ENCODE data around the gene COL20A1.
"Not testable (repeated sequence)": the region's sequence is repeated elsewhere in the genome, so short reads cannot be mapped to it uniquely, and the experiment has no call there.

The COL20A1 gene

DNA sequence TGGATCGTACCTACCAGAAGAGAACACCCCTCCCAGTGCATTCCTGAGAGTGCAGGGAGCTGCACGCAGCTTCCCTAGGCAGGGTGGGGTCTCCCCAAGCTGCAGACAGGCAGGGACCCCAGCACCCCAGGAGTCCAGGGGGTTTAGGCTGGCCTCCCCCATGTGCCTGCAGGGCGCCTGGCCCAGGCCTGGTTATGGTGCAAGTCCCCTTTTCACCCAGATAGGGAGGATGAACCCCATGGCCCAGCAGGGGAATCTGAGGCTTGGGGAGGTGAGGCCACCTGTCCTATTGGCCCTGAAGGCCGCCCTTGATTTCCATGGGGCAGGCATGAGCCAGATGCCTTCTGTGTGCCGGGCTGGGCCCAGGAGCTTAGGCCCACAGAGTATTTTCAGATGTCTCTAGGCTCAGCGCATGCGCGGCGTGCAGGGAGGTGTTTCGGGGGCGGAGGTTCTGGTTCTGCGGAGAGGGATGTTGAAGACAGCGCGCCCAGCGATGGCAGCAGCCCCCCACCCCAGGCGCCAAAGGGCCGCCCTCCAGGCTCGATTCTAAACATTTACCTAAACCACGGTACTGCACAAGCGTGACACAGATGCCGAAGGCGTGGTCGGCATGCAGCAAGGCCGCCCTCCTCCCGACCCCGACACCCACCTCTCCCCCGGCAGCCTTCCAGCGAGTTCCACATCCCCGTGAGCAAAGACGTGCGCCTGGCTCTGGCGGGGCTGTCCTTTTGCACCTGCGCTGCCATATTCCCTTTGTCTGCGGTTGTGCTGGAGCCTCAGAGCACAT is 29.4 kb downstream of the COL20A1 start:
- no peak for DNase-seq

DNA sequence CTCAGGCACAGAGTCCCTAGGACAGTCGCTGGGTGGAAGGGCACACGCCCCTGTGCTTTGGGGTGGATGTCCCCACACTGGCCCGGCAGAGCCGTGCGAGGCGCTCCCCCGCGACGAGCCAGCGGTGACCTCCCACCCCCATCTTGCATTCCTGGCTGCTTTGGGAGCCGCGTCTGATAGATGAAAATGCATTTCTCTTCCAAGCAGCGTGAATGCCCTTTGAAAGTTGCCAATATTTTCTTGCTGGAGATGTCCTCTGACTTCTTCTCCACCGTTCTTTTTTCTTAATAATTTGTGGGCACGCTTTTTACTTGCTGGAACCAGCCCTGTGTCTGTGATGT is 29.9 kb downstream of the COL20A1 start:
- no peak for DNase-seq

DNA sequence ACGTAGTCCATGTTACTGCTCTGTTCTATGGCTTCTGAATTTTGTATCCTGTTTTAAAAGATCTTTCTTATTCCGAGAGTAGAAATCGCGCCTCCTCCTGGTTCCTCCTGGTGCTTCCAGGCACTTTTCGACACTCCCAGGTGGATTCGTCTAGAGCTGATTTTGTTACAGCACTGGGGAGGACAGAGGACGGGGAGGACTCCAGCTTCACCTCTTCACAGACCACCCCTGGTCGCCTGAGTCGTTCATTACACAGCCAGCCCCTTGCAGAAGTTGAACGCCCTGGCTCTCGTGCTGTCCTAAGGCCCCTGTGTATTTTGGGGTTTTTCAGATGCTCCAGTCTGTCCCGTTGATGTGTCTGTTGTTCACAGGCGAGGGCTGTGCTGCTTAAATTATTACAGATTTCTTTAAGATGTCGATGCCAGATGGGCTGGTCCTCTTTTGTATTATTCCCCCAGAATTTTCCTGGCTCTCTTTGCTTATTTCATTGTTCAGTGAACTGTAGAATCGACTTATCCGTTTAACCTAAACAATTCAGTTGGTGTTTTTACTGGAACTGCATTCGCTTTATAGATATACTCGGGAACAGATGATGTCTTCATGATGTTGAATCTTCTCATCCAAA is 30.5 kb downstream of the COL20A1 start:
- DNase-seq = no peak

DNA sequence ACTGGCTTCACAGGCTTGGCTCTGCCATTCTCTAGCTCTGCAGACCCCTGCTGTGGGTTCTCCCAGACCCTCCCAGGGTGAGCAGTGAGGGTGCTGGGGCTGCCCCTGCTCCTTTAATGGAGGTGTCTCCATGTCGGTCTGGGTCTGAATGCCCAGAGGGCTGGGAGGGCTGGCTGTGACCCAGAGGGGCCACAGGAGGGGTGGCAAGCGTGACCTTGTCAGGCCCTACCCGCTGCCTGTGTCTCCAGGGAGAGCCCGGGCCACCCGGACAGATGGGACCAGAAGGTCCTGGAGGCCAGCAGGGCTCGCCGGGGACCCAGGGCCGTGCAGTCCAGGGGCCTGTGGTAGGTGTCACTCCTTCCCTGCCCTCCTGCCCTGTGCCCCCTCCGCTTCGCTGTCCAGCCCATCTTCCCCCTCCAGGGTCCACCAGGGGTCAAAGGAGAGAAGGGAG is 32.1 kb downstream of the COL20A1 start:
- no peak for DNase-seq

DNA sequence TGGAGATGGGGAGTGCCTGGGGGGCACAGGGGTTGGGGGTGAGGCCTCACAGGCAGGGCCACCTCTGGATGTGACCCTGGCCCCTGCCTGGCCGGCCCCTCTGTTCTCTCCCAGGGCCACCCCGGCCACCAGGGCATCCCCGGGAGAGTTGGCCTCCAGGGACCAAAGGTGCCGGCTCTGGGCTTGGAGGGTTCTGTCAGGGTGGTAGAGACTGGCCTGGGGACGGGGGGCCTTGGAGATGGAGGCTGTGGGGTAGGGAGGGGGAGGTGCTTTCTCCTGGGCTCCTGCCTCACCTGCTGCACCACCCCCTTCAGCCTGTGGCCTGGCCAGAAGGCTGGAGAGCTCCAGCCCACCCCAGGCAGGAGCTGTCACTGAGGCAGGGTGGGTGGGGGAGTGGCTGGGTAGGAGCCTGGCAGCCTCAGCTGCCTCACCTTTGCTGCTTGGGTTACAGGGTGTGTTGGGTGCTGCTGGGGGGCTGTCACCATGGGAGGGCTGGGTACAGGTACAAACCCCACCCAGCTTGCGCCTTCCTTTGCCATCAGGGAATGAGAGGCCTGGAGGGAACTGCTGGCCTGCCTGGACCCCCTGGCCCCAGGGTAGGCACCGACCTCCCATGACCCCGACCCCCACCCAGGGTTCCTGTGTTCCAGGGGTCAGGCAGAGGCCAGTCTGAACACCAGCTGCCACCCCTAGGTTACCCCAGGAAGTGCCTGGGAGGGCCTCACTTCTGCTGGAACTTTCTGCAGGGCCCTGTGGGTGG is 32.7 kb downstream of the COL20A1 start:
- DNase-seq = no peak

DNA sequence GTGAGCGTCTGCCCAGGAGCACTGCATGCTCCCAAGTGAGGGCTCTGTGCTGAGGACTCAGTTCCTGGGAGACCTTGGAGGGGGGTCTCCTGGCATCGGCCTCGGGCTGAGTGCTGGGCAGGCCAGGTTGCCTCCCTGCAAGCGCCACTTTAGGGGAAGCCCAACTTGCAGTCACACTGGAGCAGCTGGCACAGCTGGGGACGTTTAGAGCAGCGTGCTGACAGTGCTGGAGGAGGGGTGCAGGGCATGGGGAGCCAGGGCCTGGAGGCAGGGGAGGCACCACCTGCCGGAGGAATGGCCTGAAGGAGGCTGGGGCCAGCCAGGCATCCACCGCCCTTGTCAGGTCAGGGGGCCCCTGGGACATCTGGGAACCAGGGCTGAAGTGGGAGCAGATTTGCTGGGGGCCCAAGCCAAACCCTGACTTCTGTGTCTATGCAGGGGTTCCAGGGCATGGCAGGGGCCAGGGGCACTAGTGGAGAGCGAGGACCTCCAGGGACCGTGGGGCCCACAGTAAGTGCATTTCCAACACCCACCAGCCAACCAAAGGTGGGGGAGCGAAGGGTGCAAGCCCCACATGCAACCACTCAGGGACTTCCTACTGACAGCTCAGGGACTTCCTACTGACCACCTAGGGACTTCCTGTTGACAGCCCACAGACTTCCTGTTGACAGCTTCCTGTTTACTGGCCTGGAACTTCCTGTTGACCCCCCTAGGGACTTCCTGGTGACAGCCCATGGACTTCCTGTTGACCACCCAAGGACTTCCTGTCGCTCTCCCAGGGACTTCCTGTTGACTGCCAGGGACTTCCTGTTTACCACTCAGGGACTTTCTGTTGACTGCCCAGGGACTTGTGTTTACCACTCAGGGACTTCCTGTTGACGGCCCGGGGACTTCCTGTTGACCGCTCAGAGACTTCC is 33.6 kb downstream of the COL20A1 start:
- DNase-seq = no peak

DNA sequence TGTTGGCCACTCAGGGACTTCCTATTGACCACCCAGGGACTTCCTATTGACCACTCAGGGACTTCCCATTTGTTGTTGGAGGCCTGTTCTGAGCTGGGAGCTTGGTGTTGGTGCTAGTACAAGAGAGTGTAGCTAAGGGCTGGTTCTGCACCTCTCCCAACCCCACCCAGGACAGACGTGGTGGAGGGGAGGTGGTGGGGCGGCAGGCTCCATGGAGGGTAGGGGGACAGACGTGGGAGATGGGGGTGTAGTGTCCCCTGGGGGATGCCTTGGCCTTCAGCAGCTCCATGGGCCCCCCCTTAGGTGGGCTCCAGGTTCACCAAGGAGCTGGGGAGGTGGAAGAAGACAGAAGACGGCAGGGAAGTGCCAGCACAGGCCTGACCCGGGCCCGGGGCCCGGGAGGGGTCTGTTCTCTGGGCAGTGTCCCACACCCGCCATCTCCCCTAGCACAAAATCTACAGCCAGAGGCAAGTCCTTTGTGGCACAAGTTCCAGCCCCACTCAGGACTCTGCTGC is 34.3 kb downstream of the COL20A1 start:
- DNase-seq = no peak

DNA sequence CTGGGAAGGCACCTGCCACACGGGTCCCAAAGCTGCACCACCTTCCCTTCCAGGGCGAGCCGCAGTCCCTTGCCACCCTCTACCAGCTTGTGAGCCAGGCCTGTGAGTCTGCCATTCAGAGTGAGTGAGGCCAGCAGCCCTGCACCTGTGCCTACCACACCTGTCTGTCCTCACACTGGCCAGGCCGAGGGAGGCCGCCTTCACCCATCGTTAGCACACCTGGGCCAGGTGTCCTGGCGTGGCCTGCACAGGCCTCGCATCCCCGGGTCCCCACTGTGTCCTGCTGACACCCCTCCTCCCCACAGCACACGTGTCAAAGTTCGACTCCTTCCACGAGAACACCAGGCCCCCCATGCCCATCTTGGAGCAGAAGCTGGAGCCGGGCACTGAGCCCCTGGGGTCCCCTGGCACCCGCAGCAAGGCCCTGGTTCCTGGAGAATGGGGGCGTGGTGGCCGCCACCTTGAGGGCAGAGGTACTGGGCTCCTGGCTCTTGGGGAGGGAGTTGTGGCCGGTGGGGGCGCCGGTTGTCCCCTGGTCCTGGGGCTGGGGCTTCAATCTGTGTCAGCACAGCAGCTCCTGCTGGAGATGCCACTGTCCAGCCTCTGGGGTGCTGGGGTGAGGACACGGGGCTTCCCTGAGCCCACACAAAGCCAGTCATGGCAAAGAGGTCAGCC is 35.2 kb downstream of the COL20A1 start:
- no peak for DNase-seq

DNA sequence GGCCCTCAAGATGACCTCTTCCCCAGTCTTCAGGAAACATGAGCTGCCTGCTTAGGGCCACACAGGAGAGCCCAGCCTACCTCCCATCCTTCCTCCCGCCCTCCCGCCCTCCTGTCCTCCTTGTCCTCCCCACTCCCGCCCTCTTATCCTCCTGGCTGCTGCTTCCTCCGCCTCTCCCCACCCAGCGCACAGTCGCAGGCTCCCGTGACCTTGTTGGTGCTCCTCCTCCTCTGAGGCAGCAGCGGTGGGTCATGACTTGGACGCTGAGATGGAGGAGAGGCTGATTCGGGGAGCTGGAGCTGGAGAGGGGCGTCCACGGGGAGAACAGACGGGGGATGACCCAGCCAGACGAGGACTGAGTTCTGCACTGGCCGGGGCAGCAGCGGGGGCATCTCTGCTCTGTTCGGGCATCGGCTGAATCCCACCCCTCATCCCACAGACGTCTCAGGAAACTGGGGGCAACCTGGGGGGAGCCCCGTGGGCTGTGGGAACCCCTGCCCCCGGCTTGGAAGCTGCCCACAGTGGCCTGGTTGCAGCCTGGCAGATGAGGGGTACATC is 35.8 kb downstream of the COL20A1 start:
- no peak for DNase-seq

DNA sequence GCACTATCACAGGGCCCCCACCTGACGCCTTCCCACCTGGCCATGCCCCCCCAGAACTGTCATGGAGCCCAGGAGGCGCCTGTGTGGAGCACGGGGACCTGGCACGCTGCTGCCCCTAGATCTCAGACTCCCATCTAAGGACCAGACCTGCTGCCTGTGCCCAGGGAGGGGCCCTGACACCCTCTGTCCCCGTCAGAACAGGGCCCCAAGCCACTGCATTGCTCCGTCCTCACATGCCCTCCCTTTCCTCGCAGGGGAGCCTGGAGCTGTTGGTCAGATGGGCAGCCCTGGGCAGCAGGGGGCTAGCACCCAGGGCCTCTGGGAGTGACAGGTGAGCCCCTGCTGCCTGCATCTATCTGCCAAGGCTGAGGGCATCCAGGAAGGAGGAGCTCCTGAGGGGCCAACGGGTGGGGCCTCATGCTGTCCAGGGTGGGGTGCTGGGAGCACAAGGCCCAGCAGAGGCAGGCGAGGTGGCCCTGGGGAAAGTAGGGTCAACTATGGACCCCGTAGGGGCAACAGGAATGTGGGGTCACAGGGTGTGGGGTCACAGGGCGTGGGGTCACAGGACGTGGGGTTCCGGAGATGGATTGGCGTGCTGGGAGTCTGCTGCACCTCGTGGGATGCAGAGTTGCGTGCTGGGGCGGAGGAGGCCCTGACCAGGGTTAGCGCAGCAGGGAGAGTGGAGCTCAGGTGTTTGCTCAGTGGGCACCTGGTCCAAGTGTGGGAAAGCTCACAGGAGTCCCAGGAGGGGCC is 36.5 kb downstream of the COL20A1 start:
- no peak for DNase-seq

DNA sequence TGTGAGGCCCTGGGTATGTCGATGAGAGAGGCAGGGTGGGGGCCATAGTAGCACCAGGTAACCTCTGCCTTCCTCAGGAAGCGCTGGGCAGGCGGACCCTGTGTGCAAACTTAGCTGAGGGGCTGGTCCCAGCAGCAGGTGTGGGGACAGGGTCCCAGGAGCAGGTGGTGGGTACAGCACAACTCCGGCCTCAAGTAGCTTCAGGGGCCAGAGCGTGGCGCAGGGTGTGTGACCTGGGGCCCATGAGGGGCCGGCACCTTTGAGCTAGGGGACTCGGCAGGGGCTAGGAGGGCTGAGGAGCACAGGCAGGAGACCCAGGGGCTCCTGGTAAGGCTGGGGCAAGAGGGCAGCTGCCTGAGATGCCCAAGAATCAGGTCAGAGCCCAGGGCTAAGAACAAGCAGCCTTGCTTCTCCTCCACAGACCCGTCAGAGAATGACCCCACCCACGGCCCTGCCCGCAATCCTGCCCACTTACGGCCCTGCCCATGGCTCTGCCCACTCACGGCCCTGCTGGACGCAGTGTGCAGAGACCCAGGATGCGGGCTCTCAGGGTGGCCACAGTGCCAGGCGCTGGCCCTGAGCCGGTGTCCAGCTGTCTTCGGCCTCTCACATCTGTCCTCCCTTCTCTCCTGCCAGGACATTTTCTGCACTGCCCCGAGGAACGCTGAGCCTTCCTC is 37.2 kb downstream of the COL20A1 start:
- DNase-seq = no peak

DNA sequence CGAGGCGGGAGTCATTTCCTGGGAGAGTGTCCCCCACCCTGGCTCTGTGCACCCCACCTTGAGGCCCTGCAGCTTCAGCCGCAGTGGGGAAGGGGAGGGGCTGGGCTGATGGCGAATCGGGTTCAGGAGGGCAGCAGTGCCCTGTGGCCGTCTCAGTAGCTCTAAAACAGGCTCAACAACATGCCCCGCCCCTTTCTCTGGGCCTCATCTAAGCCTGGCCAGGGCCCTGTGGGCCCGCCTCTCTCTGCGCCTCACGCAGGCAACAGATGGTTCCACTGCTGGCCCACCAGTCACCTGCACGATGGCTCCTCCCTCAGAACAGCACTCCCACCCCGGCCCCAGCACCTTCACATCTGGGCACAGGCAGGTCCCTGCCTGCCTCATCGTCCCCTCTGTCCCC is 38.0 kb downstream of the COL20A1 start:
- no peak for DNase-seq

DNA sequence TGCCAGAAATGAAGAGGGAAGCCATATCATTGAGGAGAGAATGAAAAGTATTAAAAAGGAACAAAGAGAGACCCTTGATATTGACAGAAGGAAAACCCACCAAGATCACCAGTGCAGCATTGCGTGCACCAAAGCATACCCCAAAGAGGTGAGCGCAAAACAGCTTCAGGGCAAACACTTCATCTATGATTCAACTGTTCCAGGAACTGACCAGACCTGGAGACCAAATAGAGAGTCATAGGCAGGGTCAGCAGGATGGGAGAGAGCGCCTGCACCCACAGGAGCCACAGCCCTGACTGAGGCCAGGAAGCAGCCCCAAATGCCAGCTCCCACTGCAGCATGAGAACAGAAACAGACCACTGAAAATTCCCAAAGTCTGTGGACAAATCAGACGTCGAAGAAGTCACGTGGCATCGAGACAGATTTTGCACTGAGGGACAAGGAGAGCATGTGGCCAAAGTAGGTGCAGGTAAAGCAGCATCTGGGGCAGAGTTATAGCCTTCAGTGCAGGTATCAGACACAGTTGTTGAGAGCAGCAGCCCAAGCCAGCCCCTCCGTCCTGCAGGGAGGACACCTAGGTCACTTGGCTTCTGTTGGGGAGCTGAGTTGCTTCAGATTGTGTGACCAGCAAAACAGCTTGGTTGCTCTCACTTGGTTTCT is 38.9 kb downstream of the COL20A1 start:
- DNase-seq = no peak

DNA sequence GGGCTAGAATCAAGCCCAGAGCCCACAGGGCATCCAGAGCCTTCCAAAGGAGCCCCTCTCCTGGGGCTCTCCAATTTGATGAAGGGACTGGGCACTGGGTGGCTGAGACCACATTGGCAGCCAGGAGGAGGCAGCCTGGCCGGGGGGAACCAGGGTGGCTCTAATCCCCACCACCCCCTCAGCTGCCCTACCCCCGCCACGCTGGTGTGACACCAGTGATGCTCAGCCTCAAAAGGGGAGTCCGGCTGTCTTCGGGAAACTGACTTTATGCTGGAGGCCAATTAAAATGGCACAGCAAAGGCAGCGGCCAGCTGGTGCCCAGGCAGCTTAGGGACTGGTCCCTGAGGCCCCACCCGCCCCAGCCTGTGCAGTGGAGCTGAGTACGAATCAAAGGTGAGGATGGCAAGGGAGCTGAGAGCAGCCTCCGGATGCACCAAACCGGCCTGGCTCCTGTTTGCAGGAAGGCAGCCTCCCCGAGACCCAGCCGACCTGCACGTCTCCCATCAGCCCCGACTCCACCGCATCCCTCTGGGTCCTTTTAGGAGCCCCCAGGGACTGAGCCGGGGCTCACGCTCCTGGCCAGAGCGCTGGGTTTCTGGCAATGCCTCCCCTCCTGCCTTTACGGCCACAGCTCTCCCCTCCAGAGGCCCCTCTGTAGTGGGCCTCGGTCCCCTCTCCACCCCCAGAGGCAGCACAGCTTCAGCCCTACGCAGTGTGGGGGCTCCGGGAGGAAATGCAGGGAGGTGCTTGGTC is 39.7 kb downstream of the COL20A1 start:
- no peak for DNase-seq

DNA sequence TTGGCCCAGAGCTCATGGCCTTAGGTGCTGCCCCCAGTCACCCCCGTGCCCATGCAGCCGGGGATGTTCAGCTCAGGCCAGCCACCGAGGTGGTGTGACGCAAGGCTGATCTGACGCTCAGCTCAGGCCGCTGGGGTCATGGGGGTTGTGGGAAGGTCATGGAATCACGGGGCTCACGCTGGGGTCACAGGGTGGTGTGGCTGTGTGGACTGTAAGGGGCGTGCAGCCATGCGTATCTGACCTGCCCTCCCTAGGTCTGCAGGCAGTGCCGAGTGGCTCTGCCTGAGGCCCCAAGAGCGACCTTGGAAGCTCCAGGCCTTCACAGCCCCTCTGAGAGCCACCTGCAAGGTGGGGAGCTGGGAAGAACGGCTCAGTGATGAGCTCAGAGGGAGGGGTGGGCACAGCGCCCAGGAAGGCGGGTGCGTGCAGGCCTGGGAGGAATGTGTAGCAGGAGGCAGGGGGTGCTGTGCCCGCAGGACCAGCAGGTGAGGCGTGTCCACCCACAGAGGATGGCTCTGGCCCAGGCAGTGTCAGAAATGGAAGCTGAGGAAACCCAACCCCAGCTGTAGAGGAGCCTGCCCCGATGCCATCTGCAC is 40.4 kb downstream of the COL20A1 start:
- DNase-seq = no peak

DNA sequence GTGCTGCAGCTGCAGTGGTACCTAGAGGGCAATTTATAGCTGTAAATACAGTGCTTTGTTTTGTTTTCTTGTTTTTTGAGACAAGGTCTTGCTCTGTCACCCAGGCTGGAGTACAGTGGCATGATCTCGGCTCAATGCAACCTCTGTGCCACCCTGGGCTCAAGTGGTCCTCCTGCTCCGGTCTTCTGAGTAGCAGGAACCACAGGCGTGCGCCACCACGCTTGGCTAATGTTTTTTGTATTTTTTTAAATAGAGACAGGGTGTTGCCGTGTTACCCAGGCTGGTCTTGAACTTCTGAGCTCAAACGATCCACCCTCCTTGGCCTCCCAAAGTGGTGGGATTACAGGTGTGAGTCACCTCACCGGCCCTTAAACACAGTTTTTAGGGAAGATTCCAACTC is 41.4 kb downstream of the COL20A1 start:
- DNase-seq = no peak

DNA sequence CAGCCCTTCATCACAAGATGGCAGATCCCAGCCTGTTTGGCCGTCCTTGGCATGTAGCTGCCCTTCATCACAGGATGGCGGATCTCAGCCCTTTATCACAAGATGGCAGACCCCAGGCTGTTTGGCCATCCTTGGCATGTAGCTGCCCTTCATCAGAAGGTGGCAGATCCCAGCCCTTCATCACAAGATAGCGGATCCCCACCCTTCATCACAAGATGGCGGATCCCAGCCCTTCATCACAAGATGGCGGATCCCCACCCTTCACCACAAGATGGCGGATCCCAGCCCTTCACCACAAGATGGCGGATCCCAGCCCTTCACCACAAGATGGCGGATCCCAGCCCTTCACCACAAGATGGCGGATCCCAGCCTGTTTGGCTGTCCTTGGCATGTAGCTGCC is 42.1 kb downstream of the COL20A1 start:
- not testable (repeated sequence) for DNase-seq

DNA sequence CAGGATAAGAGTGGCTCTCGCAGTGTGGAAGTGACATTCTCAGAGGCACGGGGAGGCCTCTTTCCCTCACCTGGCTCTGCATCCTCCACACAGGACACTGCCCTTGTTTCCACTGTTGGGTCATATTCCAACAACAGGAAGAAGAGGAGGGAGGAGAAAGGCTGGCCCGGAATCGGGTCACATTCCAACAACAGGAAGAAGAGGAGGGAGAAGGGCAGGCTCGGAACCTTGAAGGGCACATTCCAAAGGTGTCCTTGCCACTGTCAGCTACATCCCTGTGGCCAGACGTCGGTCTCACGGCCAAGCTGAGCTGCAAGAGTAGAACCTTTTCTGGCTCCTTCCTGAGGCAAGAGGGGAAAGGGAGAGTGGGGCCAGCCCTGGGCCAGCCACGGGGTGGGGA is 42.7 kb downstream of the COL20A1 start:
- no peak for DNase-seq
